Measurements from ENCODE around the gene NEK7.
"Not testable (repeated sequence)": the region's sequence is repeated elsewhere in the genome, so short reads cannot be mapped to it uniquely, and the experiment has no call there.

NEK7 gene

GRCh38 chr1:198122693-198123092 lies 34.1 kb upstream of the NEK7 start:
- Histone ChIP-seq H3K4me3 (ENCODE audit: low read depth, low read length) (no peak overlapping the region), H3K27me3 (ENCODE audit: control insufficient read depth, insufficient read depth, low read length) (no peaks in the 10 kb centered on the region), H3K9me3 (ENCODE audit: control insufficient read depth, insufficient read depth, low read depth, low read length) (no peaks in the 10 kb centered on the region), H3K27ac (ENCODE audit: low read depth, low read length) (no peak overlapping the region), H3K9ac (ENCODE audit: low read length) (no peak overlapping the region), H3K36me3 (ENCODE audit: control insufficient read depth, insufficient read depth, low read length) (no peaks in the 10 kb centered on the region), H3K4me1 (ENCODE audit: control insufficient read depth, insufficient read depth, low read length) (peaks cover 1% of the 10 kb centered on the region; the same call in 1 of the 2 replicates)

GRCh38 chr1:198123133-198123532 lies 33.7 kb upstream of the NEK7 start:
- Histone ChIP-seq H3K36me3 (ENCODE audit: control insufficient read depth, insufficient read depth, low read length) (no peaks in the 10 kb centered on the region), H3K4me3 (ENCODE audit: low read depth, low read length) (no peak overlapping the region), H3K27ac (ENCODE audit: low read depth, low read length) (no peak overlapping the region), H3K9ac (ENCODE audit: low read length) (no peak overlapping the region), H3K4me1 (ENCODE audit: control insufficient read depth, insufficient read depth, low read length) (no peaks in the 10 kb centered on the region), H3K9me3 (ENCODE audit: control insufficient read depth, insufficient read depth, low read depth, low read length) (no peaks in the 10 kb centered on the region), H3K27me3 (ENCODE audit: control insufficient read depth, insufficient read depth, low read length) (no peaks in the 10 kb centered on the region)

DNA sequence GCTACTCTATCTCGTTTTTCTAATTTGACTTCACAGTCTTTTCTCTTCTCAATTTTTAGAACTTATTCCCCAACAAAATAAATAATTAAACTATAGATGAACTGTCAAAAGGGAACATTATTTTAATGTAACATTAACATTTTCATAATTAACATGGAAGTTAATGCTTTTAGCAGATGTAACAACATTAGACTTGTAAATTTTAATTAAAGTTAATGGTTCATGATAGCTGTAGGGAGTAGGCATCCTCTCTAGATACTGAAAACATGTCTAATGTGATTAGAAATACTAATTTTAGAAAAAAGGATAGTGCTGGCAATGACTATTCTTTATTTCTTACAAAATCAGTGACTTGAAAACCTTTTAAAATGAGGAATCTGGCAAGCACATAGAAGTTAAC lies 32.1 kb upstream of the NEK7 start:
- Histone ChIP-seq H3K4me1 (ENCODE audit: control insufficient read depth, insufficient read depth, low read length) (no peaks in the 10 kb centered on the region), H3K36me3 (ENCODE audit: control insufficient read depth, insufficient read depth, low read length) (no peaks in the 10 kb centered on the region), H3K9me3 (ENCODE audit: control insufficient read depth, insufficient read depth, low read depth, low read length) (no peaks in the 10 kb centered on the region), H3K27ac (ENCODE audit: low read depth, low read length) (no peak overlapping the region), H3K27me3 (ENCODE audit: control insufficient read depth, insufficient read depth, low read length) (no peaks in the 10 kb centered on the region), H3K4me3 (ENCODE audit: low read depth, low read length) (no peak overlapping the region), H3K9ac (ENCODE audit: low read length) (no peak overlapping the region)

DNA sequence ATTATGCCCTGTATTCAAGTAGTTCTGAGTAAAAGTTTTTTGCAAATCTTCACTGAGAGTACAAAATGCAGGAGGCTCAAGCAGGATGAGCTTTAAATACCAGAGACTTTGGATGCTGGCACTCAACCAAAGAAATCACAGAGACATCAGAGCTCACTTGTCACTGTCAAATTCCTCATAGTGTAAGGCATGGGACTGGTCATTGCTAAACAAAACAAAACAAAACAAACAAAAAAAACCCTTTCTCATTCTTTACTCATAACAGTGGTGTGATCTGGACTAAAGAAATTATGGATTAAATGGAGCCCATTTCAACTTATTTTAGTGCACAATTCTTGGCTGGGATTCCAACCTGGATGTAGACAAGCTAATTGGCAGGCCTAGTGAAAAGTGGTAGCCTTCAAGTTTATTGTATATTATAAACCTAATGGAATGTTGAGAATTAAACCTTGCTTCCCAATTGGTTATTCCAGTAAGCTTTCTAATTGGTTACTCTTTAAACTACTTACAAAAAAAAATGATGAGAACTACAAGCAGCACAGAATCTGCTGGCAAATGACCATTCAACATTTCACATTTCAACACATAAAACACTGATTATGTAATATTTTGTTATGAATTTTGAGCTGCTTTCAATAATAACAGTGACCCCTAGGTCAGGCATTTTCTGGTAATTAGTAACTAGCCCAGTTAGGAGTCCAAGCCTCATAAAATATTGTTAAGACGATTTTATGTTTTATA lies 30.6 kb upstream of the NEK7 start:
- no peaks in the 10 kb centered on the region for H3K36me3 ChIP-seq (ENCODE audit: control insufficient read depth, insufficient read depth, low read length)
- H3K9ac ChIP-seq (ENCODE audit: low read length): no peak overlapping the region
- no peaks in the 10 kb centered on the region for H3K9me3 ChIP-seq (ENCODE audit: control insufficient read depth, insufficient read depth, low read depth, low read length)
- H3K27ac ChIP-seq (ENCODE audit: low read depth, low read length): no peak overlapping the region
- H3K4me1 ChIP-seq (ENCODE audit: control insufficient read depth, insufficient read depth, low read length): no peaks in the 10 kb centered on the region
- no peak overlapping the region for H3K4me3 ChIP-seq (ENCODE audit: low read depth, low read length)
- H3K27me3 ChIP-seq (ENCODE audit: control insufficient read depth, insufficient read depth, low read length): no peaks in the 10 kb centered on the region

GRCh38 chr1:198128533-198128932 lies 28.3 kb upstream of the NEK7 start:
- H3K27me3 ChIP-seq (ENCODE audit: control insufficient read depth, insufficient read depth, low read length): no peaks in the 10 kb centered on the region
- no peaks in the 10 kb centered on the region for H3K36me3 ChIP-seq (ENCODE audit: control insufficient read depth, insufficient read depth, low read length)
- H3K4me1 ChIP-seq (ENCODE audit: control insufficient read depth, insufficient read depth, low read length): no peaks in the 10 kb centered on the region
- H3K9me3 ChIP-seq (ENCODE audit: control insufficient read depth, insufficient read depth, low read depth, low read length): no peaks in the 10 kb centered on the region
- no peak overlapping the region for H3K9ac ChIP-seq (ENCODE audit: low read length)
- no peak overlapping the region for H3K27ac ChIP-seq (ENCODE audit: low read depth, low read length)
- no peak overlapping the region for H3K4me3 ChIP-seq (ENCODE audit: low read depth, low read length)

DNA sequence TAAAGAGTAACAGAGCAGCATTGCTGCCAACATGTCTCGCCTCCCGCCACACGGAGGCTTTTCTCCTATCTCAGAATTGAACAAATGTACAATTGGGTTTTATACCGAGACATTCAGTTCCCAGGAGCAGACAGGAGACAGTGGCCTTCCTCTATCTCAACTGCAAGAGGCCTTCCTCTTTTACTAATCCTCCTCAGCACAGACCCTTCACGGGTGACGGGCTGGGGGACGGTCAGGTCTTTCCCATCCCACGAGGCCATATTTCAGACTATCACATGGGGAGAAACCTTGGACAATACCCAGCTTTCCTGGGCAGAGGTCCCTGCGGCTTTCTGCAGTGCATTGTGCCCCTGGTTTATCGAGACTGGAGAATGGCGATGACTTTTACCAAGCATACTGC lies 26.7 kb upstream of the NEK7 start:
- not testable (repeated sequence) for H3K27ac ChIP-seq (ENCODE audit: low read depth, low read length)

DNA sequence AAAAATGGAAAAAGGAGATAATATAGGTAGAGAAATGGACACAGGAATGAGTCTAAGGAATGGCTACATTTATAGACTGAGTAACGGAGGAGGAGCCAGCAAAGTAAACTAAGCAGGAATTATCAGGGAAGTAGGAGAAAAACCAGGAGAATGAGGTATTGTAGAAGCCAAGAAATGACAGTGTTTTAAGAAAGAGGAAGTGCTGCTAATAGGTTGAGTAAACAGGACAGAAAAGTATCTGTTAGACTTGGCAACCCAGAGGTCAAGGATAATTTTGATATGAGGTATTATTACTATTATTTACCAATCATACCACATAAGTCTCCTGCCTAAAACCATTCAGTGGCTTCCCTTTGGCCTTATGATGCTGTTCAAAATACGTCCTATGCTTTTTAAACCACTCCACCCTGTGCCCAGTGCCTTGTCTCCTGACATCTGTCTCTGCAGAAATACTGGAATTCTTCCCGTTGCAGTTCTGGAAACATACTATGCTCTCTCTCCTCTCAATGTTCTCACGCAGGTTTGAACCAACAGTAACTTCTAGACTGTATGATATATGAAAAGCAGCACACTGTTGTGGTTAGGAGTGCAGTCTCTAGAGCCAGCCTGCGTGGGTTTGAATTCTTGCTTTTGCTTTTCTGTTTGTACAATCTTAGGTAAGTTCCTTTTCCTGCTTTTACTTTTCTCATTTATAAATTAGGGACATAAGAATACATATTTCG lies 24.6 kb upstream of the NEK7 start:
- Histone ChIP-seq H3K27me3 (ENCODE audit: control insufficient read depth, insufficient read depth, low read length) (no peaks in the 10 kb centered on the region), H3K9me3 (ENCODE audit: control insufficient read depth, insufficient read depth, low read depth, low read length) (no peaks in the 10 kb centered on the region), H3K27ac (ENCODE audit: low read depth, low read length) (no peak overlapping the region), H3K36me3 (ENCODE audit: control insufficient read depth, insufficient read depth, low read length) (no peaks in the 10 kb centered on the region), H3K4me3 (ENCODE audit: low read depth, low read length) (no peak overlapping the region), H3K9ac (ENCODE audit: low read length) (no peak overlapping the region), H3K4me1 (ENCODE audit: control insufficient read depth, insufficient read depth, low read length) (no peaks in the 10 kb centered on the region)

More for the DNA sequence above, 26.7 kb upstream of the NEK7 start:
- H3K4me1 ChIP-seq (ENCODE audit: control insufficient read depth, insufficient read depth, low read length); H3K4me3 ChIP-seq (ENCODE audit: low read depth, low read length); H3K9ac ChIP-seq (ENCODE audit: low read length); H3K9me3 ChIP-seq (ENCODE audit: control insufficient read depth, insufficient read depth, low read depth, low read length); H3K27me3 ChIP-seq (ENCODE audit: control insufficient read depth, insufficient read depth, low read length); H3K36me3 ChIP-seq (ENCODE audit: control insufficient read depth, insufficient read depth, low read length): not testable (repeated sequence)

DNA sequence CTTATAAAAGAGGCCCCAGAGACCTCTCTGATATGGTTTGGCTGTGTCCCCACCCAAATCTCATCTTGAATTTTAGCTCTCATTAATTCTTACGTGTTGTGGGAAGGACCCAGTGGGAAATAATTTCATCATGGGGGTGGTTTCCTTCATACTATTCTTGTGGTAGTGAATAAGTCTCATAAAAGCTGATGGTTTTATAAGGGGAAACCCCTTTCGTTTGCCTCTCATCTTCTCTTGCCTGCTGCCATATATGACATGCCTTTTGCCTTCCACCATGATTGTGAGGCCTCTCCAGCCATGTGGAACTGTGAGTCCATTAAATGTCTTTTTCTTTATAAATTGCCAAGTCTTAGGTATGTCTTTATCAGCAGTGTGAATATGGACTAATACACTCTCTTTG lies 22.5 kb upstream of the NEK7 start:
- no peak overlapping the region for H3K9ac ChIP-seq (ENCODE audit: low read length)
- no peak overlapping the region for H3K27ac ChIP-seq (ENCODE audit: low read depth, low read length)
- H3K9me3 ChIP-seq (ENCODE audit: control insufficient read depth, insufficient read depth, low read depth, low read length): no peaks in the 10 kb centered on the region
- no peaks in the 10 kb centered on the region for H3K27me3 ChIP-seq (ENCODE audit: control insufficient read depth, insufficient read depth, low read length)
- no peaks in the 10 kb centered on the region for H3K4me1 ChIP-seq (ENCODE audit: control insufficient read depth, insufficient read depth, low read length)
- no peak overlapping the region for H3K4me3 ChIP-seq (ENCODE audit: low read depth, low read length)
- no peaks in the 10 kb centered on the region for H3K36me3 ChIP-seq (ENCODE audit: control insufficient read depth, insufficient read depth, low read length)

DNA sequence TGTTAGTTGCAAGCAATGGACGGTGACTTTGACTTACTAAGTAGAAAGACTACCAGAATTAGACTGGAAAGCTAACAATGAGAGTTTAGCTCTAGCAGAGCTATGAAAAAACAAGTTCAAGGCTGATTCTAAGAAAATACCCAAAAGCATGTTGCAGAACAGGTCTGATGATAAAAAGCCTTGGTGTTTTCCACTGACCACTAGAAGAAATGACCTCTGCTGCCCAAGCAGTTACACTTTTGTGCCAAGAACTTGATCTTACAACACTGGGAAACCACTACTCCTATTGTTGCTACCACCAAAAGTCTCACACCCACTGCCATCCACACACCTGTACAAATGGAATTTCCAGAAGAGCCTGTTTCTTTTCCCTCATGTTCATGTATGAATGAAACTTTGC lies 21.4 kb upstream of the NEK7 start:
- no peaks in the 10 kb centered on the region for H3K4me1 ChIP-seq (ENCODE audit: control insufficient read depth, insufficient read depth, low read length)
- no peaks in the 10 kb centered on the region for H3K9me3 ChIP-seq (ENCODE audit: control insufficient read depth, insufficient read depth, low read depth, low read length)
- no peak overlapping the region for H3K9ac ChIP-seq (ENCODE audit: low read length)
- H3K36me3 ChIP-seq (ENCODE audit: control insufficient read depth, insufficient read depth, low read length): no peaks in the 10 kb centered on the region
- H3K4me3 ChIP-seq (ENCODE audit: low read depth, low read length): no peak overlapping the region
- H3K27ac ChIP-seq (ENCODE audit: low read depth, low read length): no peak overlapping the region
- no peaks in the 10 kb centered on the region for H3K27me3 ChIP-seq (ENCODE audit: control insufficient read depth, insufficient read depth, low read length)

DNA sequence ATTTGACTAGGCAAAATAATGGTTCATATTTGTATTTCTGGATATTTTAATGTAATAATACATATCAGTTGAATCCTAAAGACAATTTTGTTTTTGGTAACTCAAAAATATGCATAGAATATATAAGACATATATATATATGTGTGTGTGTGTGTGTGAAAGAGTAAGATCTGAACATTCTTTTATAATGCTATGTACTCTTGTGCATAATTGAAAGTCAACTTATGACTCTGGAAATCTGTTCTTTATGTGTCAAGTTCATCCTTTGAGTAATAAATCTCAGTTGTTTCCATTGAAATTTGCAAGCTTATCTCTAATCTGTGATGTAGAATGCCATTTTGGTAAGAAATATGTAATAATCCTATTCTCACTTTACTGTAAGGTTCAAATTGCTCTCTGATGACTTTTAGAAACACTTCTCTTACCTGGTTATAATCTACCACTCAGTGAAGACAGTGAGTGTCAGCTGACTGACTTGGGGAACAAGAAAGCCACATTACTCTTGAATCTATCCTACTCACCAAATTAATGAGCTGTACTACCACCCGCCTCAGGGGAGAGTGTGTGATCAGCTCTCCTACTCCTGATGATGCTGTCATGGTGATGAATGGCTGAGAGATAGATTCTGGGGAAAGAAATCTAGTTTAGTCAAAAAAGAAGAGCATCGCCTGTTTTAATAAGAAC lies 15.0 kb upstream of the NEK7 start:
- Histone ChIP-seq H3K27ac (ENCODE audit: low read depth, low read length) (no peak overlapping the region), H3K36me3 (ENCODE audit: control insufficient read depth, insufficient read depth, low read length) (no peaks in the 10 kb centered on the region), H3K4me1 (ENCODE audit: control insufficient read depth, insufficient read depth, low read length) (no peaks in the 10 kb centered on the region), H3K9me3 (ENCODE audit: control insufficient read depth, insufficient read depth, low read depth, low read length) (no peaks in the 10 kb centered on the region), H3K9ac (ENCODE audit: low read length) (no peak overlapping the region), H3K4me3 (ENCODE audit: low read depth, low read length) (no peak overlapping the region), H3K27me3 (ENCODE audit: control insufficient read depth, insufficient read depth, low read length) (no peaks in the 10 kb centered on the region)

- Histone ChIP-seq H3K4me3 (ENCODE audit: low read depth, low read length) (no peak overlapping the region), H3K27ac (ENCODE audit: low read depth, low read length) (no peak overlapping the region), H3K4me1 (ENCODE audit: control insufficient read depth, insufficient read depth, low read length) (no peaks in the 10 kb centered on the region), H3K9me3 (ENCODE audit: control insufficient read depth, insufficient read depth, low read depth, low read length) (no peaks in the 10 kb centered on the region), H3K27me3 (ENCODE audit: control insufficient read depth, insufficient read depth, low read length) (no peaks in the 10 kb centered on the region), H3K9ac (ENCODE audit: low read length) (no peak overlapping the region), H3K36me3 (ENCODE audit: control insufficient read depth, insufficient read depth, low read length) (no peaks in the 10 kb centered on the region)
Observed at GRCh38 chr1:198143797-198144196, 13.0 kb upstream of the NEK7 start.
